Heart right ventricle (tissue), 16 donors: ENCODE results near the gene MYRF. TPM values are rescaled to one million over a fixed set of nuclear protein-coding genes. Genes with fewer than 3 reads are reported as not detected.

Experiments used
- ATAC-seq, 8 donors: fragments of 200-7000 bp; cut with Tn5 transposase; one replicate each; pipeline ENCODE4 v1.9.1; 2020; ENCODE audit warnings: mild to moderate bottlenecking in 8 of 8, moderate library complexity in 8 of 8, moderate number of reproducible peaks in 1 of 8
- DNase-seq, 2 donors: peaks; one replicate each; pipeline ENCODE4 v3.0.0-alpha.2; 2020
- H3K27ac ChIP-seq, 10 donors: fragments of 200-600 bp; sonication (generic) in 2 of 10; one replicate each; pipeline versions ENCODE4 v1.5.0 to v1.8.0; 2020 to 2022; ENCODE audit warnings: mild to moderate bottlenecking in 3 of 10
- H3K27me3 ChIP-seq, 7 donors: fragments of 200-600 bp; one replicate each; pipeline ENCODE4 v1.8.0; 2021 to 2022; ENCODE audit warnings: mild to moderate bottlenecking in 2 of 7
- H3K36me3 ChIP-seq, 9 donors: fragments of 200-600 bp; sonication (generic) in 1 of 9; one replicate each; pipeline versions ENCODE4 v1.5.0 to v1.8.0; 2020 to 2022; ENCODE audit warnings: mild to moderate bottlenecking in 2 of 9
- H3K4me1 ChIP-seq, 9 donors: fragments of 200-600 bp; sonication (generic) in 1 of 9; one replicate each; pipeline versions ENCODE4 v1.5.0 to v1.8.0; 2020 to 2022; ENCODE audit warnings: mild to moderate bottlenecking in 4 of 9
- H3K4me3 ChIP-seq, 10 donors: fragments of 200-600 bp; sonication (generic) in 2 of 10; one replicate each; pipeline versions ENCODE4 v1.5.0 to v1.8.0; 2020 to 2022; ENCODE audit warnings: mild to moderate bottlenecking in 7 of 10, moderate library complexity in 2 of 10
- H3K9me3 ChIP-seq, 11 donors: fragments of 200-600 bp in 10 of 11; sonication (generic) in 2 of 11; one replicate each; pipeline versions ENCODE4 v1.5.0 to v1.8.0; 2013 to 2022; ENCODE audit warnings: mild to moderate bottlenecking in 2 of 11, control low read depth in 1 of 11, moderate library complexity in 1 of 11
- WGBS, 2 donors: extraction: QIAGEN DNeasy Blood & Tissue Kit; methylation state at CpG; one replicate each; pipeline ENCODE4 v1.1.7; 2013; ENCODE audit warnings: inconsistent platforms in 1 of 2; 5-methylcytosine and 5-hydroxymethylcytosine counted together
- intact Hi-C, 10 donors: fragments of 100-400 bp; cut with DNase I; formaldehyde crosslinking; loops; one replicate each; pipeline versions ENCODE4 v1.11.1 to v1.14.2; 2022
- polyA plus RNA-seq, 2 donors: library from polyadenylated mRNA; stranded (reverse); fragments of 200-250 nt; gene quantifications; one replicate each; pipeline ENCODE4 v1.2.3, GENCODE V29; 2013
- total RNA-seq, 10 donors: library from RNA; stranded (reverse); fragmentation: NEBNext Ultra II Directional in 3 of 10; extraction: Animal tissue kit (Norgen Biotek cat#: 25700) in 3 of 10; gene quantifications; one replicate each; pipeline versions ENCODE4 v1.2.1 to v1.2.4, GENCODE V29; 2021 to 2023
- TF ChIP-seq, protein P1 (sequence below), 9 donors: fragments of 200-600 bp; sonication (generic) in 2 of 9; IDR thresholded peaks; one replicate each; pipeline versions ENCODE4 v1.5.0 to v1.8.0; 2021 to 2022; ENCODE audit warnings: antibody characterized with exemption in 9 of 9, mild to moderate bottlenecking in 5 of 9, moderate library complexity in 1 of 9
- donor health status: Arrhythmogenic right ventricular cardiomyopathy.
- donor health status: ischemic (EF 13 %, LVEDD 7.1; RV severe dilation, severe dysfunction).
- donor health status: healthy with polysubstance abuse.
- donor health status: DM: no; HTN: yes; CAD: no.
- donor health status: DM: no; HTN: no; CAD: no.
- donor health status: ischemic (EF 25% LVEDD 6.9; RV normal size, moderate dysfunction).
- donor health status: ischemic (EF 25% LVEDD 5.7; RV mildly dilated, moderate dysfunction).
- donor health status: healthy.
- donor health status: DM: yes; HTN: yes; CAD: no.
- donor health status: Ischemic cardiomyopathy.
- donor health status: ischemic (EF 35%, LVEDD 5.7; RV mildly dilated, moderate dysfunction).
- donor health status: nonischemic (EF 11% LVEDD 7.7; RV severe dilation, severe dysfunction).
- donor health status: DM: yes; HTN: yes; CAD: no.
- donor health status: PGD.
- donor health status: ischemic (EF 29% LVEDD 5.4; RV normal size, mild dysfunction).
- donor health status: nonischemic (EF 23%, LVEDD 6.1; RV moderate dilation, normal function).

The MYRF gene
- total and polyA plus RNA-seq, 12 donors: 0.13 to 1.2 (median 0.26) TPM

DNA sequence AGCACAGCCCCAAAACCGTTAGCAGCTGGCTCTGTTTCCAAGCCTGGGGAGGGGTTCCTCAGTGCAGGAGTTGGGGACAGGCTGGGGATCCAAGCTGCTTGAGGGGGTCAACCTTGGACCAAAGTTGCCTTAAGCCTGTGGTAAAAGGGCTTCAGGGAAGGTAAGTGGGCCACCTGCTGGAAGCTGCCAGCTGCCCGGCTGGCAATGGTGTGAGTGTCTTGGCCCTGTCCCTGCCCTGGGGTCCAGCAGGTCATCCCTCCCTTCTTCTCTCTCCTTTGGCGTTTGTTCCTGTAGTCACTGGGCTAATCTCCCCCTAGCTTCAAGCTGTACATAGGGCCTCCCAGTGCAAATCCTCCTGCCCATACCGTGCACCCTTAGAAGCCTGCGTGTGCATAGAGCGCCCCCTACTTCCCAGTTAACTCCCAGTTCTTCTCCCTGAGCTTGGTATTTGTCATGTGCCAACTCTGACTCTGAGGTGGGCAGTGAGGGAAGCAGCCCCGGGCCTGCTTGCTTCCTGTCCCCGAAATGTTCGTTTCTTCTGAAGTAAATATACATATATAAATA is 35.6 kb downstream of the MYRF start:
- Histone ChIP-seq H3K27ac (no peak overlapping the region), H3K9me3 (no peaks in the 10 kb centered on the region), H3K4me3 (no peak overlapping the region), H3K27me3 (no peaks in the 10 kb centered on the region), H3K4me1 (peaks cover 0 to 15% (median 11%) of the 10 kb centered on the region in 9 donors), H3K36me3 (peaks cover 0 to 72% (median 27%) of the 10 kb centered on the region in 9 donors)
- ATAC-seq: no peak
- no peak for DNase-seq
- TF ChIP-seq, protein P1, sequence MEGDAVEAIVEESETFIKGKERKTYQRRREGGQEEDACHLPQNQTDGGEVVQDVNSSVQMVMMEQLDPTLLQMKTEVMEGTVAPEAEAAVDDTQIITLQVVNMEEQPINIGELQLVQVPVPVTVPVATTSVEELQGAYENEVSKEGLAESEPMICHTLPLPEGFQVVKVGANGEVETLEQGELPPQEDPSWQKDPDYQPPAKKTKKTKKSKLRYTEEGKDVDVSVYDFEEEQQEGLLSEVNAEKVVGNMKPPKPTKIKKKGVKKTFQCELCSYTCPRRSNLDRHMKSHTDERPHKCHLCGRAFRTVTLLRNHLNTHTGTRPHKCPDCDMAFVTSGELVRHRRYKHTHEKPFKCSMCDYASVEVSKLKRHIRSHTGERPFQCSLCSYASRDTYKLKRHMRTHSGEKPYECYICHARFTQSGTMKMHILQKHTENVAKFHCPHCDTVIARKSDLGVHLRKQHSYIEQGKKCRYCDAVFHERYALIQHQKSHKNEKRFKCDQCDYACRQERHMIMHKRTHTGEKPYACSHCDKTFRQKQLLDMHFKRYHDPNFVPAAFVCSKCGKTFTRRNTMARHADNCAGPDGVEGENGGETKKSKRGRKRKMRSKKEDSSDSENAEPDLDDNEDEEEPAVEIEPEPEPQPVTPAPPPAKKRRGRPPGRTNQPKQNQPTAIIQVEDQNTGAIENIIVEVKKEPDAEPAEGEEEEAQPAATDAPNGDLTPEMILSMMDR (IDR thresholded peaks at IDR 0.05): peak in 7 of 9 donors; percentile 12 to 36 (median 30)
- intact Hi-C loops: no loop called here
- 48 to 54% methylated on average over 9 of the region's 9 CpGs for WGBS, 2 donors

DNA sequence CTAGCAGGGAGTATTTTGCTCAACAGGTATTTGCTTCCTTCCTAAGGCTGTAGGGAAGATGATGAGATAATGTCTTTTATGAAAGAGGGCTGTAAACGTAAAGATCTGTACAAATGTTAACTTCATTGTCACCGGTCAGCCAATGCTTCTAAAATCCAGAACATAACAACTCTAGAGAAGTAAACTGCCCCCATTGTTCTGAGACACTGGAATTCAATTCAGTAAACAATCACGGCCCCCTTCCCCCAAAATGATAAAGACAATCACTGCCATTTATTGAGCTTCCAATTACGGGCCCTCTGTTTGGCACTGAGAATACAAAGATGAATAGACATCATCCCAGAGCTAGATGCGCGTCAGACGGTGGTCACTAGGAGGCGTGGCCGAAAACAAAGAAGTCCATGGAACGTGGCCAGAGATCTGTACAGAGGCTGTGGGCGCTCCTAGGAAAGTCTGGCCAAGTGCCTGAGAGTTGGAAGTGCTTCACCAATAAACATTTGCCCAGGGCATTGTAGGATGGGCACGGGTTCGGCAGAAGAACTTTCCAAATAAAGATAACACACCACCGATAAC is 39.4 kb downstream of the MYRF start:
- peaks cover 4 to 27% (median 18%) of the 10 kb centered on the region in 9 donors for H3K4me1 ChIP-seq
- H3K27ac ChIP-seq: peak overlapping the region; percentile 89 to 98 (median 96)
- H3K9me3 ChIP-seq: no peaks in the 10 kb centered on the region
- TF ChIP-seq, protein P1 (IDR thresholded peaks at IDR 0.05): peak in 3 of 9 donors; percentile 11 to 24 (median 23)
- H3K36me3 ChIP-seq: peaks cover 0 to 62% (median 23%) of the 10 kb centered on the region in 9 donors
- H3K27me3 ChIP-seq: no peaks in the 10 kb centered on the region
- ATAC-seq (peak; percentile 56 to 82 (median 68)), DNase-seq (peak; percentile 38 to 82)
- H3K4me3 ChIP-seq: peak overlapping the region; percentile 65 to 90 (median 78)
- intact Hi-C loops: loop anchor here in 3 of 10 donors (5.0 to 10.0 kb wide), 4 partner anchors 153 to 523 kb away; partner anchors contain the start of gene BEST1 (in 1 of the 3)
- WGBS, 2 donors: 4 to 5% methylated on average over 14 of the region's 14 CpGs

DNA sequence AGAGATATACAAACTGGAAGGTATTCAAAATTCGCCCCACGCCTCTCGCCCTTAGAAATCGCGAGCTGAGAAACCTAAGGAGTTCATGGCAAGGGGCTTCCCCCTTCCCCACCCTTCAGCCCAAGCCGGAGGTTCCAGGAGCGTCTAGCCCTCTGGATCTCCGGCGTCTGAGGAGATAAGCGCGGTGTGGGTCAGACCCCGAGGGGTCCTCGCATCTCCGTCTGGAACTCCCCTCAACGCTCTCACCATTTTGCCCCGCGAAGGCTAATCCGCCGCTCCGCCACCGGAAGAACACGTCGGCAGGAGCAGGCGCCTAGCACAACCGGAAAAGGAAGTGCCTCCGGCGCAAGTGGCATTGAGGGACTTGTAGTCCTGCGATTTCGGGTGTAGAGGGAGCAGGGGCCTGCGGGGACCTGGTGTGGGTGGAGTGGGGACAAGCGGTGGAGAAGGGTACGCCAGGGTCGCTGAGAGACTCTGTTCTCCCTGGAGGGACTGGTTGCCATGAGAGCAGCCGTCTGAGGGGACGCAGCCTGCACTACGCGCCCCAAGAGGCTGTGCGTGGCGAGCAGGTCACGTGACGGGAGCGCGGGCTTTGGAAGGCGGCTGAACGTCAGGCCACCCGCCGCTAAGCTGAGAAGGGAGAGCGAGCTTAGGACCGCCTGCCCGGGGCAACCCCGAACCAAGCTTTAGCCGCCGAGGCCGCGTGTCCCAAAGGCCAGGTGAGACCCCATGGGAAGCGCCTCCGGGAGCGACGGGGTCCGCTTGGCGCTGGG is 40.1 kb downstream of the MYRF start, which contains the start of the genes FEN1 and TMEM258:
FEN1 (plus strand) TSS at position 602 of the 773 bp plus-strand sequence. CDS start 2,451 bp downstream, outside the sequence.
TMEM258 (minus strand) TSS at position 290 of the 773 bp plus-strand sequence; CDS start at position 249, 41 bp downstream.
- WGBS, 2 donors: 0% methylated on average over 61 of the region's 61 CpGs
- Histone ChIP-seq H3K9me3 (no peaks in the 10 kb centered on the region), H3K36me3 (peaks cover 0 to 55% (median 16%) of the 10 kb centered on the region in 9 donors), H3K27me3 (no peaks in the 10 kb centered on the region), H3K4me3 (peak within 1 kb of the TSS; percentile 65 to 90 (median 78)), H3K27ac (peak within 1 kb of the TSS; percentile 89 to 98 (median 96)), H3K4me1 (peaks cover 4 to 34% (median 21%) of the 10 kb centered on the region in 9 donors)
- DNase-seq: peak; percentile 87 to 89
- TF ChIP-seq, protein P1 (IDR thresholded peaks at IDR 0.05): peak in 1 of 9 donors; percentile 14
- ATAC-seq: peak; percentile 91 to 97 (median 94)
- intact Hi-C loops: loop anchor here in 3 of 10 donors (5.0 to 10.0 kb wide), 4 partner anchors 152 to 522 kb away; partner anchors contain the start of gene BEST1 (in 1 of the 3)
